Esophagus muscularis mucosa (tissue), 4 donors: ENCODE measurements around the gene EPHA6. TPM values are rescaled to one million over a fixed set of nuclear protein-coding genes. Genes with fewer than 3 reads are reported as not detected.
"Not testable (repeated sequence)": the region's sequence is repeated elsewhere in the genome, so short reads cannot be mapped to it uniquely, and the experiment has no call there.

Experiments
- DNase-seq: peaks from one replicate; pipeline ENCODE4 v3.0.0-alpha.2; 2017; ENCODE audit errors: extremely low spot score
- H3K27ac ChIP-seq, 4 donors: fragments of 200-600 bp; sonication (generic); replicated peaks in 1 of 4; 1 replicate in 3 of 4; 2 replicates in 1 of 4; pipeline ENCODE4 v1.5.1; 2016 to 2019; ENCODE audit warnings: mild to moderate bottlenecking in 1 of 4
- H3K27me3 ChIP-seq, 4 donors: fragments of 200-600 bp; sonication (generic); one replicate each; pipeline versions ENCODE4 v1.5.1 to v1.6.0; 2016 to 2019
- H3K36me3 ChIP-seq, 4 donors: fragments of 200-600 bp; sonication (generic); one replicate each; pipeline ENCODE4 v1.5.1; 2016 to 2019
- H3K4me1 ChIP-seq, 4 donors: fragments of 200-600 bp; sonication (generic); one replicate each; pipeline ENCODE4 v1.5.1; 2016 to 2019
- H3K4me3 ChIP-seq, 4 donors: fragments of 200-600 bp; sonication (generic); 1 replicate in 2 of 4; 2 replicates in 2 of 4; pipeline ENCODE4 v1.5.1; 2016 to 2019; ENCODE audit warnings: mild to moderate bottlenecking in 4 of 4, moderate library complexity in 1 of 4
- H3K9me3 ChIP-seq, 4 donors: fragments of 200-600 bp; sonication (generic); 1 replicate in 3 of 4; 2 replicates in 1 of 4; pipeline ENCODE4 v1.5.1; 2016 to 2019
- CTCF ChIP-seq, 3 experiments: fragments of 200-600 bp in 2 of 3; fragments of 450-650 bp in 1 of 3; sonication (generic) in 2 of 3; IDR thresholded peaks; one replicate each; pipeline ENCODE4 v1.5.1; 2017 to 2019; ENCODE audit warnings: antibody characterized with exemption in 3 of 3, mild to moderate bottlenecking in 2 of 3, moderate library complexity in 1 of 3
- EP300 ChIP-seq: sonication (generic); formaldehyde crosslinking; IDR thresholded peaks from one replicate; pipeline ENCODE4 v1.6.1; 2017; ENCODE audit warnings: antibody characterized with exemption
- POLR2A ChIP-seq: fragments of 450-650 bp; IDR thresholded peaks from one replicate; pipeline ENCODE4 v1.6.1; 2017; ENCODE audit warnings: antibody characterized with exemption, moderate library complexity, mild to moderate bottlenecking, low read depth
- POLR2AphosphoS5 ChIP-seq, 2 donors: sonication (generic); formaldehyde crosslinking; IDR thresholded peaks; one replicate each; pipeline ENCODE4 v1.6.1; 2017; ENCODE audit warnings: antibody characterized with exemption in 2 of 2
- WGBS: methylation state at CpG from one replicate; pipeline ENCODE4 v1.1.5; 2018; 5-methylcytosine and 5-hydroxymethylcytosine counted together
- intact Hi-C: fragments of 100-400 bp; cut with DNase I; formaldehyde crosslinking; loops from one replicate; pipeline ENCODE4 v1.15.1; 2023
- total RNA-seq, 4 donors: library from RNA; depleted of rRNA; stranded (reverse); fragments of >200 nt; gene quantifications; one replicate each; pipeline versions ENCODE4 v1.1.0 to v1.2.1, GENCODE V29; 2016

EPHA6 gene
- total RNA-seq, 4 donors from 2014 or later = 1.8 to 8.3 (median 4.2) TPM

- intact Hi-C loops = no loop called here
- H3K9me3 ChIP-seq = no peaks in the 10 kb centered on the region
- no peak overlapping the region for H3K4me3 ChIP-seq
- WGBS = 95% methylated on average over 13 of the region's 19 CpGs
- no peaks in the 10 kb centered on the region for H3K36me3 ChIP-seq
- no peak for TF ChIP-seq CTCF (IDR thresholded peaks at IDR 0.05)
- no peak for TF ChIP-seq EP300
- no peak for TF ChIP-seq POLR2A
- TF ChIP-seq POLR2AphosphoS5 (IDR thresholded peaks at IDR 0.05) = no peak
- no peak for DNase-seq
- H3K4me1 ChIP-seq = no peaks in the 10 kb centered on the region
- no peak overlapping the region for H3K27ac ChIP-seq
- no peaks in the 10 kb centered on the region for H3K27me3 ChIP-seq
Measured at GRCh38 chr3:97265237-97266005, 451.0 kb downstream of the EPHA6 start.

- DNase-seq = no peak
- Histone ChIP-seq H3K4me3 (no peak overlapping the region), H3K9me3 (no peaks in the 10 kb centered on the region), H3K4me1 (no peaks in the 10 kb centered on the region), H3K27ac (no peak overlapping the region), H3K27me3 (no peaks in the 10 kb centered on the region), H3K36me3 (no peaks in the 10 kb centered on the region)
- no peak for TF ChIP-seq POLR2A
- no peak for TF ChIP-seq EP300
- no peak for TF ChIP-seq CTCF (IDR thresholded peaks at IDR 0.05)
- intact Hi-C loops = no loop called here
- WGBS = 68% methylated on average over 2 of the region's 2 CpGs
Measured at GRCh38 chr3:97269202-97269601, 454.8 kb downstream of the EPHA6 start.

GRCh38 chr3:97276879-97277550 is 462.6 kb downstream of the EPHA6 start:
- H3K27me3 ChIP-seq, H3K4me3 ChIP-seq, H3K4me1 ChIP-seq, intact Hi-C loops, DNase-seq, H3K36me3 ChIP-seq, H3K9me3 ChIP-seq, H3K27ac ChIP-seq: not testable (repeated sequence)
- 82% methylated on average over 15 of the region's 15 CpGs for WGBS

- TF ChIP-seq POLR2AphosphoS5 (IDR thresholded peaks at IDR 0.05) (no peak), CTCF (IDR thresholded peaks at IDR 0.05) (no peak), EP300 (no peak)
- Histone ChIP-seq H3K4me3 (no peak overlapping the region), H3K27me3 (no peaks in the 10 kb centered on the region), H3K4me1 (no peaks in the 10 kb centered on the region), H3K9me3 (no peaks in the 10 kb centered on the region), H3K27ac (no peak overlapping the region), H3K36me3 (no peaks in the 10 kb centered on the region)
- 81% methylated on average over 4 of the region's 4 CpGs for WGBS
- intact Hi-C loops = no loop called here
- DNase-seq = no peak
Measured at GRCh38 chr3:97277708-97278107, 463.3 kb downstream of the EPHA6 start.

GRCh38 chr3:97278506-97278905 is 464.1 kb downstream of the EPHA6 start:
- no peaks in the 10 kb centered on the region for H3K27me3 ChIP-seq
- no peak overlapping the region for H3K27ac ChIP-seq
- DNase-seq = no peak
- intact Hi-C loops = no loop called here
- no peaks in the 10 kb centered on the region for H3K4me1 ChIP-seq
- WGBS = 100% methylated on average over 1 of the region's 1 CpG
- no peak for TF ChIP-seq CTCF (IDR thresholded peaks at IDR 0.05)
- TF ChIP-seq POLR2A = no peak
- TF ChIP-seq EP300 = no peak
- no peak for TF ChIP-seq POLR2AphosphoS5 (IDR thresholded peaks at IDR 0.05)
- no peaks in the 10 kb centered on the region for H3K36me3 ChIP-seq
- H3K4me3 ChIP-seq = no peak overlapping the region
- no peaks in the 10 kb centered on the region for H3K9me3 ChIP-seq
